ENCODE data around the gene TRPC3.
A peak's percentile ranks its signal among the peaks of the same experiment; 100 is the strongest.

Gene TRPC3

DNA sequence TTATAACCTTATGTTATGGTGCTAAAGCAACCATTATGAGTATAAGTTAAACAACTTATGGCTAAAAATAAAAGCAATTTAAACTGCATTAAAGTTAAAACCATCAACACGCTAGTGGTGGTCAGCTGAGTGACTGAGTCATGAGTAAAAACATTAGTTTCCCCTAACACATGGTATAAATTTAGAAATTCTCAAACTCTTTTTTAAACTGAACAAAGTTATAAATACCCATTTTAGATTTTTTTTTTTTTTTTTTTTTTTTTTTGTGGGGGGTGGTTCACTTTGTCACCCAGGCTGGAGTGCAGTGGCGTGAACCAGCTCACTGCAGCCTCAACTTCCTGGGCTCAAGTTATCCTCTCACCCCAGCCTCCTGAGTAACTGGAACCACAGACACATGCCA, 76.2 kb downstream of the TRPC3 start:
- DNase-seq (ENCODE audit: low read depth in 3 of 3): no peak

DNA sequence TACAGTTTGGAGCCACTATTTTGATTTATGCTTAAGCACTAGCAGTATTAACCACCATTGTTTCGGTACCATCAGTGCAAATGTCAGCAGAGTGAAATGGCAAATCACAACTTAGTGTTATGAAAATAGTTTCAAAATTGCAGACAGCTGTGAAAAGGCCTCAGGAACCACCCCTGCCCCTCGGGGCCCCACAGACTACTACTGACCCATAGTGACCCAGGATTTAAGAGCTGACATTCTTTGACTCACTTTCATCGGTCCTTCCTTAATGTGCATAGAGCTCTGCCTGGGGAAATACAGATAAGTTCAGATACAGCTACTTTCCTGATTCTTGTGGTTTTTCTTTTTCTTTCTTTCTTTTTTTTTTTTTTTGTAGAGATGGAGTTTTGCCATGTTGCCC, 78.3 kb downstream of the TRPC3 start:
- no peak for DNase-seq (ENCODE audit: low read depth in 3 of 3)

GRCh38 chr4:121869841-121870822, 81.7 kb downstream of the TRPC3 start, which contains the start of gene BBS7:
BBS7 (minus strand) TSS chr4:121870474; CDS start chr4:121870313, 161 bp downstream.
- DNase-seq (ENCODE audit: low read depth in 3 of 3): peak; percentile 92 to 98 (median 94)

GRCh38 chr4:121863799-121864198, 88.1 kb downstream of the TRPC3 start:
- DNase-seq (ENCODE audit: low read depth in 3 of 3): no peak

DNA sequence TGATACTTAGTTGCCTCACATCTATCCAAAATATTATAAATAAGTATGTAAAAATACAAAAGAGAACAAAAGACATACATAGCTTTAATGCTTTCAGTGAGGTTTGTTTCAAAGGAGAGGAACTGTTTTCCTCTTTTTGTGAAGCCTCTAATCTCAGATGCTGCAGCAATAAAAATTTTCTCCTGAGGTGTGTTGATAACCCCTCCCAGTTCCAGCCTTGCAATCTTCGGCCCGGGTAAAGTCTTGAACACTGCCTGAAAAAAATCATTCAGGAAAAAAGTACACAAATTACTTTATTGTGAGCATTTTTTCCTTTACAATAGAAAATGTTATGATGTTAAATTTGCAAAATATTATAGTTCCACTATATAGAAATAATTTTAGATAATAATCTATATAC, 90.4 kb downstream of the TRPC3 start:
- DNase-seq (ENCODE audit: low read depth in 3 of 3): no peak

- no peak for DNase-seq (ENCODE audit: low read depth in 3 of 3)
Observed at GRCh38 chr4:121860121-121860520, 91.7 kb downstream of the TRPC3 start.

DNA sequence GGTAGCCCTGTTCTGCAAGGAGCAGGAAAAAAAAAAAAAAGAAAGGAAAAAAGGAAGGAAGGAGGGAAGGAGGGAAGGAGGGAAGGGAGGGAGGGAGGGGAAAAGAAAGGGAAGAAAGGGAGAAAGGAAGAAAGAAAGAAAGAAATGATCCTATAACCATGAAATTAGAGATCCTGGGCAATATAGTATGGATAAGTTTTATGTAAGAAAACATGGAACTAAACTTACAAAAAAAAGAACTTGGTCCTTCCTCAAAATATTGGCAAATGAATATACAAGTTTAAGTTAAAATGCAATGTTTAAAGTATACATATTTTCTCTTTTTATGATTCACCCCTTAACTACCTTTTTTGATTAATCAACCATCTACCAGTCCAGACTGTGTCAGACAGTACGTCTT, 100.5 kb downstream of the TRPC3 start:
- no peak for DNase-seq (ENCODE audit: low read depth in 3 of 3)

GRCh38 chr4:121846662-121847061, 105.2 kb downstream of the TRPC3 start:
- DNase-seq (ENCODE audit: low read depth in 3 of 3): no peak

DNA sequence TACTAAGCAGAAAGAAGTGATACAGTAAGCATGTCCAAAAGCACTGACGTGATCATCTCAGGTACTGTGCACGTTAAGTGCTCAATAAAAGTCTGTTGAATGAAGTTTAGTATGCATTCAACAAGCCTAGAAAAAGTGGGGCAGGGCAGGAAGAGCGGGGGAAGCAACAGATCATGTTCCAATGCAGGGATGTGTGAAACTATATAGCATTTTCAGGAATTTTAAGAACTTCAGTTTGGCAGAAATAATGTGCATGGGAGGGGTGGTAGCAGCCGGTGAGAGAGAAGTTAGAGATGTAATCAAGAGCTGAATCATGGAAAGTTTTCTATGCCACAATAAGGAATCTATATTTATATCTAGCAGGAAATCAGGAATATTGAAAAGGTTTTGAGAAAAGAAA, 109.0 kb downstream of the TRPC3 start:
- no peak for DNase-seq (ENCODE audit: low read depth in 3 of 3)

GRCh38 chr4:121838136-121838535, 113.7 kb downstream of the TRPC3 start:
- no peak for DNase-seq (ENCODE audit: low read depth in 3 of 3)

- DNase-seq (ENCODE audit: low read depth in 3 of 3): no peak
Observed at GRCh38 chr4:121829511-121829910, 122.3 kb downstream of the TRPC3 start.

Data from stimulated activated CD4-positive, alpha-beta T cell treated with anti-CD3 and anti-CD28 coated beads, TNF-alpha, amount 100 ng/mL, for 48 hours (primary cell).